ENCODE data around the gene SLC25A39.

DNA sequence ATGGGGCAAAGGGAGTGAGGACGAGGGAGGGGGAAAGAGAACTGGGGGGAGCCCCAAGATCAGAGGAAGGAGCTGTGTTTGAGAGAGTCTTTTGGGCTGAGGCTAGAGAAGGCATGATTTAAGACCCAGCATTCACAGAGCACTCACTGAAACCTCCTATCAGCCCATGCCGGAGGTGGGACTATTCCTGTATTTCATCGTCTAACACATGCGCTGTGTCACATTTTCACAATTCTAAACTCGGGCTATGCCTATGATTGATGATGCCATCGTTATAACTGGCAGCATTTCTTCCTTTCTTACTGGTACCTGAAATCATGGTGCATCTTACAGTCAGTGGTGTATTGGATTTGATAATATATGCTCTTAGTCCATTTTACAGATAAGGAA is 35.5 kb upstream of the SLC25A39 start:
- TF ChIP-seq CTCF (IDR thresholded peaks at IDR 0.05) (no peak), POLR2A (IDR thresholded peaks at IDR 0.05) (no peak)
